Right forelimb (tissue), 1 donor: Measurements from ENCODE around the gene PRSS23.
"Not testable (repeated sequence)": the region's sequence is repeated elsewhere in the genome, so short reads cannot be mapped to it uniquely, and the experiment has no call there.

Experiments used
- DNase-seq: peaks from one replicate; pipeline ENCODE4 v3.0.0-alpha.2; 2018

PRSS23 gene

GRCh38 chr11:86815726-86816125 lies 15.4 kb downstream of the PRSS23 start:
- no peak for DNase-seq

GRCh38 chr11:86816251-86816726 lies 15.9 kb downstream of the PRSS23 start:
- no peak for DNase-seq

- no peak for DNase-seq
These were observed 18.3 kb downstream of the PRSS23 start for GRCh38 chr11:86818462-86819192.

GRCh38 chr11:86824139-86824538 lies 23.8 kb downstream of the PRSS23 start:
- not testable (repeated sequence) for DNase-seq

- not testable (repeated sequence) for DNase-seq
These were observed 34.0 kb downstream of the PRSS23 start for GRCh38 chr11:86834376-86834775.

- DNase-seq = not testable (repeated sequence)
These were observed 44.6 kb downstream of the PRSS23 start for GRCh38 chr11:86844762-86845508.

- no peak for DNase-seq
These were observed 47.8 kb downstream of the PRSS23 start for GRCh38 chr11:86848132-86848531.

- DNase-seq = no peak
These were observed 49.3 kb downstream of the PRSS23 start for GRCh38 chr11:86849679-86850078.
